GM19193 (cell line): Measurements from ENCODE around the gene SPRED2.

ENCODE experiments used
- POLR2A ChIP-seq: IDR thresholded peaks from 4 replicates; pipeline ENCODE4 v1.6.1; 2011; ENCODE audit not compliant: insufficient read depth, insufficient read length; ENCODE audit errors: extremely low read depth

The SPRED2 gene

GRCh38 chr2:65407240-65407639, 25.2 kb downstream of the SPRED2 start:
- TF ChIP-seq POLR2A, result no peak

GRCh38 chr2:65404988-65405697, 27.3 kb downstream of the SPRED2 start:
- TF ChIP-seq POLR2A, result no peak

- TF ChIP-seq POLR2A, result no peak
Observed at GRCh38 chr2:65403529-65403915, 28.9 kb downstream of the SPRED2 start.

GRCh38 chr2:65402780-65403528, 29.4 kb downstream of the SPRED2 start:
- no peak for TF ChIP-seq POLR2A

- no peak for TF ChIP-seq POLR2A
Observed at GRCh38 chr2:65402323-65402722, 30.1 kb downstream of the SPRED2 start.

GRCh38 chr2:65397122-65397521, 35.3 kb downstream of the SPRED2 start:
- TF ChIP-seq POLR2A, result no peak

GRCh38 chr2:65396348-65397026, 35.9 kb downstream of the SPRED2 start:
- no peak for TF ChIP-seq POLR2A

GRCh38 chr2:65395621-65396347, 36.6 kb downstream of the SPRED2 start:
- TF ChIP-seq POLR2A, result no peak

- no peak for TF ChIP-seq POLR2A
Observed at GRCh38 chr2:65393743-65394422, 38.5 kb downstream of the SPRED2 start.

- no peak for TF ChIP-seq POLR2A
Observed at GRCh38 chr2:65393046-65393445, 39.4 kb downstream of the SPRED2 start.

- no peak for TF ChIP-seq POLR2A
Observed at GRCh38 chr2:65392609-65393008, 39.8 kb downstream of the SPRED2 start.

GRCh38 chr2:65390134-65390533, 42.3 kb downstream of the SPRED2 start:
- peak; percentile 41 for TF ChIP-seq POLR2A

GRCh38 chr2:65389476-65389875, 42.9 kb downstream of the SPRED2 start:
- no peak for TF ChIP-seq POLR2A

GRCh38 chr2:65388596-65389390, 43.6 kb downstream of the SPRED2 start:
- TF ChIP-seq POLR2A, result no peak
